GM18517 (cell line): ENCODE measurements around the gene PTGES3L.
"Not testable (repeated sequence)": the region's sequence is repeated elsewhere in the genome, so short reads cannot be mapped to it uniquely, and the experiment has no call there.

Experiments
- ATAC-seq: cut with Tn5 transposase; IDR thresholded peaks from one replicate; pipeline ENCODE4 v1.9.1; 2021; ENCODE audit warnings: mild to moderate bottlenecking, moderate library complexity; ENCODE audit not compliant: unreplicated experiment

PTGES3L gene

GRCh38 chr17:42982266-42982665, 2.4 kb upstream of the PTGES3L start:
- no peak for ATAC-seq

GRCh38 chr17:42980766-42981397, 1.0 kb upstream of the PTGES3L start:
- peak; percentile 49 for ATAC-seq

- peak; percentile 57 for ATAC-seq
Observed at GRCh38 chr17:42980274-42980765, 440 bp upstream of the PTGES3L start, which contains the start of gene RUNDC1. TSS of gene RUNDC1 (plus strand) at chr17:42980565. CDS start at chr17:42980577, 12 bp downstream.

GRCh38 chr17:42975701-42976100, 4.2 kb downstream of the PTGES3L start:
- ATAC-seq = not testable (repeated sequence)

- no peak for ATAC-seq
Observed at GRCh38 chr17:42975265-42975664, 4.6 kb downstream of the PTGES3L start.

- ATAC-seq = not testable (repeated sequence)
Observed at GRCh38 chr17:42973323-42973722, 6.6 kb downstream of the PTGES3L start.

GRCh38 chr17:42971589-42971988, 8.3 kb downstream of the PTGES3L start:
- ATAC-seq = no peak

- ATAC-seq = no peak
Observed at GRCh38 chr17:42969001-42969581, 10.8 kb downstream of the PTGES3L start.

- ATAC-seq = no peak
Observed at GRCh38 chr17:42967925-42968324, 12.0 kb downstream of the PTGES3L start.

GRCh38 chr17:42964161-42964932, 15.5 kb downstream of the PTGES3L start, which contains the start of gene AARSD1:
TSS of gene AARSD1 (minus strand) at chr17:42964454. CDS start at chr17:42964440, 14 bp downstream.
- ATAC-seq = peak; percentile 67

- ATAC-seq = no peak
Observed at GRCh38 chr17:42953669-42954068, 26.2 kb downstream of the PTGES3L start.

- ATAC-seq = no peak
Observed at GRCh38 chr17:42950044-42950783, 29.7 kb downstream of the PTGES3L start.

- no peak for ATAC-seq
Observed at GRCh38 chr17:42946812-42947211, 33.1 kb downstream of the PTGES3L start.

GRCh38 chr17:42944211-42944610, 35.7 kb downstream of the PTGES3L start:
- ATAC-seq = no peak

GRCh38 chr17:42937712-42938596, 41.9 kb downstream of the PTGES3L start:
- no peak for ATAC-seq

- no peak for ATAC-seq
Observed at GRCh38 chr17:42929497-42929844, 50.4 kb downstream of the PTGES3L start.

GRCh38 chr17:42928714-42929496, 51.0 kb downstream of the PTGES3L start:
- ATAC-seq = no peak

- ATAC-seq = no peak
Observed at GRCh38 chr17:42924891-42925290, 55.0 kb downstream of the PTGES3L start.

- not testable (repeated sequence) for ATAC-seq
Observed at GRCh38 chr17:42923472-42923871, 56.4 kb downstream of the PTGES3L start.
